GM23338 (cell line): ENCODE results near the gene PAQR8. TPM values are rescaled to one million over a fixed set of nuclear protein-coding genes. Genes with fewer than 3 reads are reported as not detected.

Experiments
- ATAC-seq: fragments of 200-7000 bp; cut with Tn5 transposase; 3 replicates; pipeline ENCODE4 v1.9.1; 2020
- DNase-seq: peaks from one replicate; pipeline ENCODE4 v3.0.0-alpha.2; 2015; ENCODE audit warnings: low spot score
- H2AFZ ChIP-seq: fragments of 200-600 bp; sonication (generic); 2 replicates; pipeline ENCODE4 v1.8.0; 2016; ENCODE audit warnings: antibody characterized with exemption, mild to moderate bottlenecking, moderate library complexity
- H3F3A ChIP-seq: fragments of 200-600 bp; sonication (generic); replicated peaks from 2 replicates; pipeline ENCODE4 v1.8.0; 2017; ENCODE audit warnings: antibody characterized with exemption, mixed run types, low read depth
- H3K27ac ChIP-seq: fragments of 200-600 bp; sonication (generic); 2 replicates; pipeline ENCODE4 v1.6.1; 2016; ENCODE audit warnings: low read depth
- H3K27me3 ChIP-seq: fragments of 200-600 bp; sonication (generic); 2 replicates; pipeline ENCODE4 v1.8.0; 2016; ENCODE audit warnings: mild to moderate bottlenecking, mixed run types, moderate library complexity; ENCODE audit not compliant: insufficient read depth
- H3K36me3 ChIP-seq: fragments of 200-600 bp; sonication (generic); 2 replicates; pipeline ENCODE4 v1.8.0; 2016; ENCODE audit warnings: mild to moderate bottlenecking; ENCODE audit not compliant: insufficient read depth
- H3K4me1 ChIP-seq: fragments of 200-600 bp; sonication (generic); 2 replicates; pipeline ENCODE4 v1.8.0; 2016; ENCODE audit warnings: mild to moderate bottlenecking, moderate library complexity; ENCODE audit not compliant: insufficient read depth
- H3K4me2 ChIP-seq: fragments of 200-600 bp; sonication (generic); 2 replicates; pipeline ENCODE4 v1.7.1; 2017; ENCODE audit warnings: mixed run types
- H3K4me3 ChIP-seq: fragments of 200-600 bp; sonication (generic); 2 replicates; pipeline ENCODE4 v1.6.1; 2016; ENCODE audit warnings: mixed run types
- H3K79me2 ChIP-seq: fragments of 200-600 bp; sonication (generic); replicated peaks from 2 replicates; pipeline ENCODE4 v1.8.0; 2017; ENCODE audit warnings: mild to moderate bottlenecking; ENCODE audit not compliant: insufficient read depth
- H3K9me2 ChIP-seq: fragments of 200-600 bp; sonication (generic); 2 replicates; pipeline ENCODE4 v1.8.0; 2017; ENCODE audit not compliant: insufficient read depth
- H4K20me1 ChIP-seq: fragments of 200-600 bp; sonication (generic); replicated peaks from 2 replicates; pipeline ENCODE4 v1.8.0; 2017; ENCODE audit warnings: mild to moderate bottlenecking; ENCODE audit not compliant: insufficient read depth
- H3K27ac Mint-ChIP-seq: 2 replicates; pipeline ENCODE4 v1.8.0; 2020; ENCODE audit warnings: inconsistent platforms, mild to moderate bottlenecking, moderate library complexity, mixed read lengths
- H3K27me3 Mint-ChIP-seq: 3 replicates; pipeline ENCODE4 v1.8.0; 2022; ENCODE audit warnings: low read depth, mild to moderate bottlenecking, moderate library complexity, mixed read lengths, inconsistent platforms; ENCODE audit not compliant: insufficient read depth, poor library complexity
- H3K36me3 Mint-ChIP-seq: 3 replicates; pipeline ENCODE4 v1.8.0; 2021; ENCODE audit warnings: low read depth, mild to moderate bottlenecking, inconsistent platforms, moderate library complexity, mixed read lengths
- H3K4me1 Mint-ChIP-seq: 3 replicates; pipeline ENCODE4 v1.8.0; 2020; ENCODE audit warnings: mild to moderate bottlenecking, inconsistent platforms, mixed read lengths
- H3K4me3 Mint-ChIP-seq: 3 replicates; pipeline ENCODE4 v1.8.0; 2021; ENCODE audit warnings: moderate library complexity, mild to moderate bottlenecking, inconsistent platforms, mixed read lengths
- H3K9me3 Mint-ChIP-seq: 3 replicates; pipeline ENCODE4 v1.8.0; 2020; ENCODE audit warnings: moderate library complexity, mild to moderate bottlenecking, inconsistent platforms, mixed read lengths
- CREB1 ChIP-seq: fragments of 250-450 bp; sonication (Bioruptor Pico); IDR thresholded peaks from 2 replicates; pipeline ENCODE4 v1.5.0; 2020; ENCODE audit warnings: low read depth, mild to moderate bottlenecking, moderate library complexity
- JUNB ChIP-seq: IDR thresholded peaks from one replicate; pipeline ENCODE4 v1.6.1; 2016; ENCODE audit warnings: antibody characterized with exemption; ENCODE audit not compliant: unreplicated experiment
- NANOG ChIP-seq: IDR thresholded peaks from 2 replicates; pipeline ENCODE4 v1.6.1; 2016; ENCODE audit warnings: antibody characterized with exemption, borderline replicate concordance
- REST ChIP-seq: IDR thresholded peaks from one replicate; pipeline ENCODE4 v1.6.1; 2018; ENCODE audit warnings: antibody characterized with exemption; ENCODE audit not compliant: unreplicated experiment
- ZNF331 ChIP-seq: fragments of 250-450 bp; sonication (Bioruptor Pico); IDR thresholded peaks from 2 replicates; pipeline ENCODE4 v1.5.0; 2020; ENCODE audit warnings: low read depth, mild to moderate bottlenecking, moderate library complexity
- polyA plus RNA-seq: library from polyadenylated mRNA; unstranded; fragments of >200 nt; fragmentation: Nextera tagmentation; extraction: Ambion mirVana; gene quantifications from 2 replicates; pipeline ENCODE4 v1.2.1, GENCODE V29; 2016
- total RNA-seq: library from RNA; depleted of rRNA; stranded (reverse); fragments of >200 nt; shearing (Covaris generic); gene quantifications from 2 replicates; pipeline ENCODE4 v1.2.3, GENCODE V29; 2014

The PAQR8 gene
- total and polyA plus RNA-seq, 2 experiments from 2014 or later = 3.6 to 11.2 TPM

- TF ChIP-seq ZNF331 (CRISPR knock-in tag) = no peak
- no peaks in the 10 kb centered on the region for H3K36me3 ChIP-seq
- no peak overlapping the region for H3K4me2 ChIP-seq
- no peak overlapping the region for H2AFZ ChIP-seq
- Mint-ChIP-seq H3K4me3 (no peak overlapping the region), H3K36me3 (no peaks in the 10 kb centered on the region; the same call in 2 of the 3 replicates), H3K9me3 (0 out of 3 replicates have a peak, but pooled peaks cover 2% of the 10 kb centered on the region), H3K4me1 (peaks cover 21% of the 10 kb centered on the region), H3K27ac (no peak overlapping the region), H3K27me3 (peaks cover 1% of the 10 kb centered on the region)
- H3K27ac ChIP-seq = no peak overlapping the region
- H3K9me2 ChIP-seq = 0 out of 2 replicates have a peak, but pooled peaks cover 5% of the 10 kb centered on the region
- no peaks in the 10 kb centered on the region for H3K79me2 ChIP-seq
- no peaks in the 10 kb centered on the region for H3K27me3 ChIP-seq
- no peak for DNase-seq
- no peak overlapping the region for H3K4me3 ChIP-seq
- H3K4me1 ChIP-seq = peaks cover 14% of the 10 kb centered on the region
- 0 out of 2 replicates have a peak, but pooled peaks cover 4% of the 10 kb centered on the region for H3F3A ChIP-seq
- no peak for ATAC-seq
- H4K20me1 ChIP-seq = no peaks in the 10 kb centered on the region
Observed at GRCh38 chr6:52324189-52324588, 37.8 kb upstream of the PAQR8 start.

- Mint-ChIP-seq H3K9me3 (0 out of 3 replicates have a peak, but pooled peaks cover 2% of the 10 kb centered on the region), H3K27ac (peak overlapping the region; percentile 34; the same call in 1 of the 2 replicates), H3K27me3 (peaks cover 1% of the 10 kb centered on the region), H3K36me3 (no peaks in the 10 kb centered on the region; the same call in 2 of the 3 replicates), H3K4me1 (peaks cover 27% of the 10 kb centered on the region), H3K4me3 (peak overlapping the region; percentile 19)
- Histone ChIP-seq H3K9me2 (0 out of 2 replicates have a peak, but pooled peaks cover 5% of the 10 kb centered on the region), H3K27me3 (no peaks in the 10 kb centered on the region), H4K20me1 (no peaks in the 10 kb centered on the region), H3F3A (0 out of 2 replicates have a peak, but pooled peaks cover 4% of the 10 kb centered on the region), H3K79me2 (no peaks in the 10 kb centered on the region), H3K36me3 (no peaks in the 10 kb centered on the region), H3K4me2 (peak overlapping the region; percentile 63), H3K4me1 (peaks cover 18% of the 10 kb centered on the region), H3K27ac (peak overlapping the region; percentile 60), H2AFZ (peak overlapping the region; percentile 84), H3K4me3 (peak overlapping the region; percentile 39)
- DNase-seq (peak; percentile 92), ATAC-seq (peak; percentile 98)
- TF ChIP-seq NANOG (0 out of 2 replicates have a peak, but pooled peaks have one; percentile 19), REST (peak; percentile 21), JUNB (no peak), CREB1 (0 out of 2 replicates have a peak, but pooled peaks have one; percentile 4)
Observed at GRCh38 chr6:52325695-52326471, 36.1 kb upstream of the PAQR8 start.
